Keratinocyte (primary cell): Measurements from ENCODE around the gene GPX1. TPM values are rescaled to one million over a fixed set of nuclear protein-coding genes. Genes with fewer than 3 reads are reported as not detected.

Source experiments
- DNase-seq: peaks from one replicate; pipeline ENCODE4 v3.0.0-alpha.2; 2011; ENCODE audit warnings: low read depth, missing footprints, low spot score
- FAIRE-seq: peaks from 2 replicates; lab custom pipeline; 2011; peaks lifted over from hg19 to GRCh38; lab: Jason Lieb, UNC
- H2AFZ ChIP-seq: 2 replicates; pipeline ENCODE4 v1.6.0; 2012; ENCODE audit warnings: low read length, control low read depth, inconsistent platforms; ENCODE audit not compliant: control insufficient read depth
- H3K27ac ChIP-seq: 2 replicates; pipeline ENCODE4 v1.5.1; 2011; ENCODE audit warnings: low read length; ENCODE audit not compliant: control insufficient read depth, insufficient read depth
- H3K27me3 ChIP-seq: 3 replicates; pipeline ENCODE4 v1.6.0; 2011; ENCODE audit warnings: low read length; ENCODE audit not compliant: control insufficient read depth, insufficient read depth; ENCODE audit errors: extremely low read depth
- H3K36me3 ChIP-seq, 2 experiments: 2 replicates in 1 of 2; 3 replicates in 1 of 2; pipeline ENCODE4 v1.5.1; 2011; ENCODE audit warnings: low read length in 2 of 2, mild to moderate bottlenecking in 1 of 2; ENCODE audit not compliant: control insufficient read depth in 2 of 2, insufficient read depth in 2 of 2; ENCODE audit errors: extremely low read depth in 1 of 2
- H3K4me1 ChIP-seq: 3 replicates; pipeline ENCODE4 v1.5.1; 2011; ENCODE audit warnings: low read length; ENCODE audit not compliant: control insufficient read depth, insufficient read depth; ENCODE audit errors: extremely low read depth
- H3K4me2 ChIP-seq: 3 replicates; pipeline ENCODE4 v1.6.0; 2011; ENCODE audit warnings: low read depth, low read length; ENCODE audit not compliant: control insufficient read depth, insufficient read depth; ENCODE audit errors: extremely low read depth
- H3K4me3 ChIP-seq, 3 experiments: fragments of 200-600 bp in 1 of 3; sonication (generic) in 1 of 3; 2 replicates in 2 of 3; 3 replicates in 1 of 3; pipeline ENCODE4 v1.5.1; 2011 to 2016; ENCODE audit warnings: low read length in 3 of 3, mild to moderate bottlenecking in 3 of 3, control low read depth in 2 of 3, inconsistent platforms in 1 of 3, low read depth in 1 of 3, mixed read lengths in 1 of 3, mixed run types in 1 of 3, moderate library complexity in 1 of 3; ENCODE audit not compliant: control insufficient read depth in 2 of 3, insufficient read depth in 2 of 3; ENCODE audit errors: extremely low read depth in 1 of 3
- H3K79me2 ChIP-seq: 2 replicates; pipeline ENCODE4 v1.6.0; 2012; ENCODE audit warnings: low read length; ENCODE audit not compliant: control insufficient read depth, insufficient read depth
- H3K9ac ChIP-seq: 3 replicates; pipeline ENCODE4 v1.6.0; 2011; ENCODE audit warnings: low read length; ENCODE audit not compliant: control insufficient read depth, insufficient read depth; ENCODE audit errors: extremely low read depth
- H3K9me1 ChIP-seq: 3 replicates; pipeline ENCODE4 v1.6.0; 2011; ENCODE audit warnings: low read length; ENCODE audit not compliant: control insufficient read depth, insufficient read depth; ENCODE audit errors: extremely low read depth
- H3K9me3 ChIP-seq: 2 replicates; pipeline ENCODE4 v1.5.1; 2012; ENCODE audit warnings: low read depth, low read length; ENCODE audit not compliant: control insufficient read depth
- H4K20me1 ChIP-seq: 3 replicates; pipeline ENCODE4 v1.6.0; 2011; ENCODE audit warnings: low read length; ENCODE audit not compliant: control insufficient read depth, insufficient read depth; ENCODE audit errors: extremely low read depth
- CTCF ChIP-seq, 3 experiments: IDR thresholded peaks in 1 of 3; conservative IDR thresholded peaks in 1 of 3; optimal IDR thresholded peaks in 1 of 3; 2 replicates in 2 of 3; 3 replicates in 1 of 3; pipeline versions ENCODE3 to v1.5.1; 2011; ENCODE audit warnings: low read length in 3 of 3, mild to moderate bottlenecking in 3 of 3, moderate library complexity in 2 of 3, control low read depth in 1 of 3, inconsistent platforms in 1 of 3; ENCODE audit not compliant: insufficient read depth in 2 of 3; ENCODE audit errors: extremely low read depth in 1 of 3
- EZH2 ChIP-seq: IDR thresholded peaks from one replicate; pipeline ENCODE4 v1.6.1; 2012; ENCODE audit warnings: inconsistent platforms, mild to moderate bottlenecking, low read length, moderate library complexity
- dilution Hi-C: fragments of 300-500 bp; cut with MboI; formaldehyde crosslinking; loops from one replicate; pipeline ENCODE4 v1.7.0; 2020; ENCODE audit warnings: low sequenced_read_pairs; ENCODE audit not compliant: extremely low pct_ligation_motif_present
- polyA plus RNA-seq, 5 experiments: library from polyadenylated mRNA; depleted of rRNA in 3 of 5; stranded (reverse) in 3 of 5; stranded (forward) in 1 of 5; unstranded in 1 of 5; fragments of >200 nt; gene quantifications; 1 replicate in 1 of 5; 2 replicates in 3 of 5; 3 replicates in 1 of 5; pipeline versions ENCODE4 v1.2.1 to v1.2.3, GENCODE V29; 2011 to 2012; ENCODE audit warnings: missing spikeins in 2 of 5, low read depth in 1 of 5, low replicate concordance in 1 of 5

Gene GPX1
- polyA plus RNA-seq, 1 donor (not counting 4 experiments of a cell fraction or from before 2014, with no cell fraction given) = 427 TPM

GRCh38 chr3:49341996-49342395, 16.2 kb downstream of the GPX1 start:
- no peak overlapping the region for H2AFZ ChIP-seq

GRCh38 chr3:49339941-49340800, 18.0 kb downstream of the GPX1 start, which contains the start of gene USP4:
USP4 (minus strand) TSS chr3:49340053; CDS start chr3:49340024, 29 bp downstream.
- Histone ChIP-seq H4K20me1 (no peaks in the 10 kb centered on the region), H3K9me1 (no peaks in the 10 kb centered on the region), H3K27ac (peak within 1 kb of the TSS; percentile 76), H3K4me3 (peak within 1 kb of the TSS; percentile 90 to 91 (median 90)), H3K79me2 (peaks cover 42% of the 10 kb centered on the region), H2AFZ (peak within 1 kb of the TSS; percentile 93), H3K36me3 (peaks cover 4 to 8% of the 10 kb centered on the region in 2 experiments), H3K27me3 (no peaks in the 10 kb centered on the region), H3K9me3 (no peaks in the 10 kb centered on the region), H3K4me1 (peaks cover 10% of the 10 kb centered on the region), H3K9ac (peak within 1 kb of the TSS; percentile 86), H3K4me2 (peak within 1 kb of the TSS; percentile 95)
- TF ChIP-seq CTCF (optimal IDR thresholded peaks at IDR 0.05 in 1 of 3, IDR thresholded peaks at IDR 0.05 in 1 of 3, conservative IDR thresholded peaks at IDR 0.05 in 1 of 3; ENCODE audit: extremely low read depth in 1 of 3, insufficient read depth in 2 of 3, low read length in 3 of 3) = peak; percentile 44 to 80 (median 60)
- no peak for TF ChIP-seq EZH2
- DNase-seq (no peak), FAIRE-seq (peak; percentile 70)
- dilution Hi-C loops = no loop called here

More at GRCh38 chr3:49341996-49342395, 16.2 kb downstream of the GPX1 start:
- no peak overlapping the region for H3K9ac ChIP-seq
- dilution Hi-C loops = no loop called here
- H3K4me2 ChIP-seq = no peak overlapping the region
- H3K9me1 ChIP-seq = no peaks in the 10 kb centered on the region
- TF ChIP-seq EZH2 (no peak), CTCF (optimal IDR thresholded peaks at IDR 0.05 in 1 of 3, IDR thresholded peaks at IDR 0.05 in 1 of 3, conservative IDR thresholded peaks at IDR 0.05 in 1 of 3; ENCODE audit: extremely low read depth in 1 of 3, insufficient read depth in 2 of 3, low read length in 3 of 3) (no peak)
- H3K36me3 ChIP-seq = peaks cover 0 to 2% of the 10 kb centered on the region in 2 experiments
- no peaks in the 10 kb centered on the region for H3K9me3 ChIP-seq
- H3K79me2 ChIP-seq = peaks cover 36% of the 10 kb centered on the region
- FAIRE-seq = no peak
- H3K27me3 ChIP-seq = no peaks in the 10 kb centered on the region
- no peak overlapping the region for H3K4me3 ChIP-seq
- no peaks in the 10 kb centered on the region for H4K20me1 ChIP-seq
- H3K27ac ChIP-seq = no peak overlapping the region
- H3K4me1 ChIP-seq = peaks cover 18% of the 10 kb centered on the region
- DNase-seq = no peak
